Testis (tissue), 3 donors: ENCODE measurements around the gene ABO. TPM values are rescaled to one million over a fixed set of nuclear protein-coding genes. Genes with fewer than 3 reads are reported as not detected.

Experiments
- DNase-seq: peaks from one replicate; pipeline ENCODE4 v3.0.0-alpha.2; 2019
- H3K27ac ChIP-seq, 2 donors: fragments of 200-600 bp; sonication (generic); one replicate each; pipeline ENCODE4 v1.5.1; 2019
- H3K27me3 ChIP-seq: fragments of 200-600 bp; sonication (generic); one replicate; pipeline ENCODE4 v1.5.1; 2019
- H3K36me3 ChIP-seq: fragments of 200-600 bp; sonication (generic); one replicate; pipeline ENCODE4 v1.5.1; 2017; ENCODE audit warnings: low read depth; ENCODE audit errors: missing control alignments
- H3K4me1 ChIP-seq: fragments of 200-600 bp; sonication (generic); one replicate; pipeline ENCODE4 v1.5.1; 2019
- H3K4me3 ChIP-seq, 2 donors: fragments of 200-600 bp; sonication (generic); one replicate each; pipeline ENCODE4 v1.5.1; 2017 to 2019
- H3K9me3 ChIP-seq: fragments of 200-600 bp; sonication (generic); one replicate; pipeline ENCODE4 v1.5.1; 2017
- CTCF ChIP-seq, 3 experiments: fragments of 450-650 bp in 2 of 3; fragments of 200-600 bp in 1 of 3; sonication (generic) in 1 of 3; IDR thresholded peaks; one replicate each; pipeline ENCODE4 v1.5.1; 2016 to 2019; ENCODE audit warnings: antibody characterized with exemption in 3 of 3, mild to moderate bottlenecking in 2 of 3, moderate library complexity in 1 of 3
- POLR2A ChIP-seq: fragments of 450-650 bp; IDR thresholded peaks from one replicate; pipeline ENCODE4 v1.6.1; 2017; ENCODE audit warnings: antibody characterized with exemption, mild to moderate bottlenecking, moderate library complexity
- WGBS, 2 donors: methylation state at CpG; one replicate each; pipeline ENCODE4 v1.1.5; 2018; 5-methylcytosine and 5-hydroxymethylcytosine counted together
- intact Hi-C: fragments of 100-400 bp; cut with DNase I; formaldehyde crosslinking; loops from one replicate; pipeline ENCODE4 v1.15.1; 2023; ENCODE audit warnings: low total_unique reads
- polyA plus RNA-seq: library from polyadenylated mRNA; stranded (reverse); fragments of 350-450 nt; fragmentation: Illumina TruSeq; extraction: RNeasy Lipid Tissue Mini Kit (QIAGEN cat#74804); gene quantifications from one replicate; pipeline ENCODE4 v1.2.3, GENCODE V29; 2014; ENCODE audit warnings: low read depth, low replicate concordance; ENCODE audit not compliant: insufficient read depth
- total RNA-seq, 2 donors: library from RNA; depleted of rRNA; stranded (reverse); fragments of >200 nt; gene quantifications; one replicate each; pipeline ENCODE4 v1.2.3, GENCODE V29; 2016

Gene ABO
- total and polyA plus RNA-seq, 3 donors from 2014 or later = 10.4 to 31.1 (median 25.6) TPM

- Histone ChIP-seq H3K4me1 (no peaks in the 10 kb centered on the region), H3K27me3 (no peaks in the 10 kb centered on the region), H3K4me3 (no peak overlapping the region), H3K27ac (no peak overlapping the region), H3K9me3 (no peaks in the 10 kb centered on the region), H3K36me3 (no peaks in the 10 kb centered on the region)
- 77 to 82% methylated on average over 16 of the region's 16 CpGs for WGBS, 2 donors
- TF ChIP-seq CTCF (IDR thresholded peaks at IDR 0.05) (no peak), POLR2A (no peak)
- DNase-seq = no peak
- intact Hi-C loops = no loop called here
Measured at GRCh38 chr9:133307301-133307700, 32.3 kb upstream of the ABO start.

GRCh38 chr9:133306242-133307204 is 31.5 kb upstream of the ABO start:
- no peaks in the 10 kb centered on the region for H3K36me3 ChIP-seq
- no peaks in the 10 kb centered on the region for H3K27me3 ChIP-seq
- TF ChIP-seq CTCF (IDR thresholded peaks at IDR 0.05) (no peak), POLR2A (no peak)
- intact Hi-C loops = no loop called here
- H3K4me1 ChIP-seq = no peaks in the 10 kb centered on the region
- no peak overlapping the region for H3K4me3 ChIP-seq
- 69 to 84% methylated on average over 22 to 31 of the region's 31 CpGs for WGBS, 2 donors
- no peaks in the 10 kb centered on the region for H3K9me3 ChIP-seq
- no peak overlapping the region for H3K27ac ChIP-seq
- DNase-seq = no peak

GRCh38 chr9:133305731-133306130 is 30.7 kb upstream of the ABO start:
- TF ChIP-seq CTCF (IDR thresholded peaks at IDR 0.05) (no peak), POLR2A (no peak)
- Histone ChIP-seq H3K27ac (no peak overlapping the region), H3K4me3 (no peak overlapping the region), H3K36me3 (no peaks in the 10 kb centered on the region), H3K27me3 (no peaks in the 10 kb centered on the region), H3K4me1 (no peaks in the 10 kb centered on the region), H3K9me3 (no peaks in the 10 kb centered on the region)
- intact Hi-C loops = no loop called here
- no peak for DNase-seq
- 82 to 89% methylated on average over 19 to 23 of the region's 23 CpGs for WGBS, 2 donors

GRCh38 chr9:133304477-133305377 is 29.7 kb upstream of the ABO start:
- Histone ChIP-seq H3K4me3 (no peak overlapping the region), H3K4me1 (no peaks in the 10 kb centered on the region), H3K9me3 (no peaks in the 10 kb centered on the region), H3K27me3 (no peaks in the 10 kb centered on the region), H3K27ac (no peak overlapping the region), H3K36me3 (no peaks in the 10 kb centered on the region)
- TF ChIP-seq CTCF (IDR thresholded peaks at IDR 0.05) (no peak), POLR2A (no peak)
- no peak for DNase-seq
- 88 to 92% methylated on average over 24 to 38 of the region's 38 CpGs for WGBS, 2 donors
- intact Hi-C loops = no loop called here
